ENCODE measurements around the gene SERPINA3. TPM values are rescaled to one million over a fixed set of nuclear protein-coding genes. Genes with fewer than 3 reads are reported as not detected.

The SERPINA3 gene
- total RNA-seq, 1 donor from 2014 or later = 33.9 TPM

GRCh38 chr14:94598816-94599655 is 13.2 kb upstream of the SERPINA3 start:
- Histone ChIP-seq H3K36me3 (ENCODE audit: control insufficient read depth, insufficient read depth, low read length) (no peaks in the 10 kb centered on the region), H3K4me3 (ENCODE audit: low read depth, low read length) (no peak overlapping the region), H3K27me3 (ENCODE audit: control insufficient read depth, insufficient read depth, low read length) (no peaks in the 10 kb centered on the region)
- peak; percentile 43 for TF ChIP-seq CTCF (IDR thresholded peaks at IDR 0.05; ENCODE audit: insufficient read depth, low read length, poor library complexity, severe bottlenecking)
- DNase-seq (ENCODE audit: low read depth) = peak; percentile 98

GRCh38 chr14:94599656-94600004 is 12.6 kb upstream of the SERPINA3 start:
- TF ChIP-seq CTCF (IDR thresholded peaks at IDR 0.05; ENCODE audit: insufficient read depth, low read length, poor library complexity, severe bottlenecking) = no peak
- H3K27me3 ChIP-seq (ENCODE audit: control insufficient read depth, insufficient read depth, low read length) = no peaks in the 10 kb centered on the region
- no peaks in the 10 kb centered on the region for H3K36me3 ChIP-seq (ENCODE audit: control insufficient read depth, insufficient read depth, low read length)
- DNase-seq (ENCODE audit: low read depth) = no peak
- no peak overlapping the region for H3K4me3 ChIP-seq (ENCODE audit: low read depth, low read length)

GRCh38 chr14:94600148-94600545 is 12.0 kb upstream of the SERPINA3 start:
- no peak for DNase-seq (ENCODE audit: low read depth)
- Histone ChIP-seq H3K36me3 (ENCODE audit: control insufficient read depth, insufficient read depth, low read length) (no peaks in the 10 kb centered on the region), H3K4me3 (ENCODE audit: low read depth, low read length) (no peak overlapping the region), H3K27me3 (ENCODE audit: control insufficient read depth, insufficient read depth, low read length) (no peaks in the 10 kb centered on the region)
- no peak for TF ChIP-seq CTCF (IDR thresholded peaks at IDR 0.05; ENCODE audit: insufficient read depth, low read length, poor library complexity, severe bottlenecking)

- DNase-seq (ENCODE audit: low read depth) = no peak
- H3K36me3 ChIP-seq (ENCODE audit: control insufficient read depth, insufficient read depth, low read length) = no peaks in the 10 kb centered on the region
Observed at GRCh38 chr14:94601884-94602391, 10.3 kb upstream of the SERPINA3 start.

GRCh38 chr14:94602722-94603121 is 9.5 kb upstream of the SERPINA3 start:
- H3K4me3 ChIP-seq (ENCODE audit: low read depth, low read length) = no peak overlapping the region
- no peaks in the 10 kb centered on the region for H3K27me3 ChIP-seq (ENCODE audit: control insufficient read depth, insufficient read depth, low read length)
- TF ChIP-seq CTCF (IDR thresholded peaks at IDR 0.05; ENCODE audit: insufficient read depth, low read length, poor library complexity, severe bottlenecking) = no peak
- no peaks in the 10 kb centered on the region for H3K36me3 ChIP-seq (ENCODE audit: control insufficient read depth, insufficient read depth, low read length)
- DNase-seq (ENCODE audit: low read depth) = no peak

More at GRCh38 chr14:94601884-94602391, 10.3 kb upstream of the SERPINA3 start:
- no peak overlapping the region for H3K4me3 ChIP-seq (ENCODE audit: low read depth, low read length)
- no peaks in the 10 kb centered on the region for H3K27me3 ChIP-seq (ENCODE audit: control insufficient read depth, insufficient read depth, low read length)
- TF ChIP-seq CTCF (IDR thresholded peaks at IDR 0.05; ENCODE audit: insufficient read depth, low read length, poor library complexity, severe bottlenecking) = no peak
